A549 (cell line): ENCODE measurements around the gene SH2D2A. TPM values are rescaled to one million over a fixed set of nuclear protein-coding genes. Genes with fewer than 3 reads are reported as not detected.

ENCODE experiments used
- ATAC-seq, 2 experiments: fragments of 200-7000 bp in 1 of 2; fragments of >200 bp in 1 of 2; cut with Nextera tagmentation in 1 of 2; cut with Tn5 transposase in 1 of 2; 3 replicates each; pipeline versions ENCODE4 v1.8.0 to v1.9.1; 2018 to 2020; ENCODE audit warnings: mild to moderate bottlenecking in 1 of 2, moderate library complexity in 1 of 2
- CTCF ChIA-PET: fragments of 300-600 bp; sonication (Branson Sonifier 250); formaldehyde crosslinking; extraction: SDS; loops from one replicate; lab custom pipeline; 2021; ENCODE audit warnings: antibody characterized with exemption, inconsistent platforms; lab: Yijun Ruan, JAX
- POLR2A ChIA-PET: fragments of 350-600 bp; formaldehyde crosslinking; extraction: SDS; loops from one replicate; lab custom pipeline; 2021; ENCODE audit warnings: antibody characterized with exemption, inconsistent platforms; lab: Yijun Ruan, JAX
- DNase-seq, 2 experiments: peaks; one replicate each; pipeline versions ENCODE4 v3.0.0 to v3.0.0-alpha.2; 2011 to 2016; ENCODE audit warnings: low read depth in 1 of 2, low spot score in 1 of 2
- FAIRE-seq: peaks from 2 replicates; lab custom pipeline; 2011; peaks lifted over from hg19 to GRCh38; lab: Jason Lieb, UNC
- H3K27ac ChIP-seq, 2 experiments: fragments of >200 bp; sonication (Bioruptor Twin); formaldehyde crosslinking; 3 replicates each; pipeline ENCODE4 v1.5.1; 2016 to 2017
- H3K4me1 ChIP-seq: fragments of >200 bp; sonication (Bioruptor Twin); formaldehyde crosslinking; 3 replicates; pipeline ENCODE4 v1.6.1; 2016
- H3K4me2 ChIP-seq: fragments of >200 bp; sonication (Bioruptor Twin); formaldehyde crosslinking; 3 replicates; pipeline ENCODE4 v1.6.1; 2016
- H3K4me3 ChIP-seq: fragments of >200 bp; sonication (Bioruptor Twin); formaldehyde crosslinking; 3 replicates; pipeline ENCODE4 v1.5.1; 2016
- H3K9me3 ChIP-seq: fragments of >200 bp; sonication (Bioruptor Twin); formaldehyde crosslinking; 3 replicates; pipeline ENCODE4 v1.6.1; 2016
- CEBPB ChIP-seq, 2 experiments: fragments of >200 bp in 1 of 2; sonication (Bioruptor Twin) in 1 of 2; formaldehyde crosslinking in 1 of 2; IDR thresholded peaks; 2 replicates each; pipeline ENCODE4 v1.6.1; 2012 to 2016
- CHD2 ChIP-seq: fragments of 150-350 bp; IDR thresholded peaks from 2 replicates; pipeline ENCODE4 v1.6.1; 2014; ENCODE audit warnings: low read length; ENCODE audit not compliant: partially characterized antibody
- CHD4 ChIP-seq: fragments of 200-600 bp; sonication (generic); IDR thresholded peaks from 2 replicates; pipeline ENCODE4 v1.6.1; 2016; ENCODE audit warnings: antibody characterized with exemption, mild to moderate bottlenecking, borderline replicate concordance
- EHF ChIP-seq: fragments of 250-450 bp; sonication (Bioruptor Pico); IDR thresholded peaks from 2 replicates; pipeline ENCODE4 v1.5.0; 2020; ENCODE audit warnings: mild to moderate bottlenecking
- EHMT2 ChIP-seq: fragments of 200-600 bp; sonication (generic); IDR thresholded peaks from 2 replicates; pipeline ENCODE4 v1.6.1; 2016; ENCODE audit warnings: antibody characterized with exemption, low read depth, mild to moderate bottlenecking, moderate library complexity
- EP300 ChIP-seq, 2 experiments: fragments of >200 bp; sonication (Bioruptor Twin); formaldehyde crosslinking; IDR thresholded peaks; 2 replicates in 1 of 2; 3 replicates in 1 of 2; pipeline ENCODE4 v1.6.1; 2016 to 2017
- FOXS1 ChIP-seq: fragments of 250-450 bp; sonication (Bioruptor Pico); IDR thresholded peaks from 2 replicates; pipeline ENCODE4 v1.5.0; 2020; ENCODE audit warnings: mild to moderate bottlenecking, moderate library complexity
- GATA3 ChIP-seq: IDR thresholded peaks from 2 replicates; pipeline ENCODE4 v1.6.1; 2012; ENCODE audit warnings: borderline replicate concordance
- HDAC2 ChIP-seq: fragments of 200-600 bp; sonication (generic); IDR thresholded peaks from 2 replicates; pipeline ENCODE4 v1.6.1; 2016
- HES2 ChIP-seq: fragments of >200 bp; sonication (Bioruptor Twin); formaldehyde crosslinking; IDR thresholded peaks from 2 replicates; pipeline ENCODE4 v1.6.1; 2016
- HEYL ChIP-seq: fragments of 250-450 bp; sonication (Bioruptor Pico); IDR thresholded peaks from 2 replicates; pipeline ENCODE4 v1.8.0; 2021; ENCODE audit warnings: mild to moderate bottlenecking, moderate library complexity
- HMGXB4 ChIP-seq: fragments of 250-450 bp; sonication (Bioruptor Pico); IDR thresholded peaks from 2 replicates; pipeline ENCODE4 v1.5.0; 2021; ENCODE audit warnings: mild to moderate bottlenecking, moderate library complexity, borderline replicate concordance
- HOXB13 ChIP-seq: fragments of 250-450 bp; sonication (Bioruptor Pico); IDR thresholded peaks from 2 replicates; pipeline ENCODE4 v1.5.0; 2020; ENCODE audit warnings: low read depth, mild to moderate bottlenecking, moderate library complexity
- HOXB5 ChIP-seq: fragments of 250-450 bp; sonication (Bioruptor Pico); IDR thresholded peaks from 2 replicates; pipeline ENCODE4 v1.5.0; 2020; ENCODE audit warnings: mild to moderate bottlenecking, moderate library complexity
- JUN ChIP-seq, 2 experiments: fragments of >200 bp; sonication (Bioruptor Twin); formaldehyde crosslinking; IDR thresholded peaks; 2 replicates in 1 of 2; 3 replicates in 1 of 2; pipeline ENCODE4 v1.6.1; 2016 to 2017
- JUNB ChIP-seq: fragments of >200 bp; sonication (Bioruptor Twin); formaldehyde crosslinking; IDR thresholded peaks from 2 replicates; pipeline ENCODE4 v1.6.1; 2016
- MAFK ChIP-seq: fragments of 450-650 bp; IDR thresholded peaks from 2 replicates; pipeline ENCODE4 v1.6.1; 2014; ENCODE audit not compliant: partially characterized antibody
- MAX ChIP-seq: IDR thresholded peaks from 2 replicates; pipeline ENCODE4 v1.6.1; 2012
- MAZ ChIP-seq: fragments of 150-350 bp; IDR thresholded peaks from 2 replicates; pipeline ENCODE4 v1.6.1; 2014; ENCODE audit warnings: antibody characterized with exemption, low read depth, low read length, borderline replicate concordance
- NFE2L2 ChIP-seq: fragments of 150-350 bp; conservative IDR thresholded peaks from 2 replicates; pipeline ENCODE4 v1.6.1; 2014; ENCODE audit warnings: low read length
- NPAS2 ChIP-seq: fragments of 250-450 bp; sonication (Bioruptor Pico); IDR thresholded peaks from 2 replicates; pipeline ENCODE4 v1.8.0; 2022; ENCODE audit warnings: mild to moderate bottlenecking, moderate library complexity, borderline replicate concordance
- NR3C1 ChIP-seq: fragments of >200 bp; sonication (Bioruptor Twin); formaldehyde crosslinking; IDR thresholded peaks from 3 replicates; pipeline ENCODE4 v1.6.1; 2017
- PHF8 ChIP-seq: fragments of 200-600 bp; sonication (generic); IDR thresholded peaks from 2 replicates; pipeline ENCODE4 v1.6.1; 2016; ENCODE audit warnings: low read depth, mild to moderate bottlenecking, antibody characterized with exemption, moderate library complexity, borderline replicate concordance
- RAD21 ChIP-seq, 2 experiments: fragments of >200 bp in 1 of 2; sonication (Bioruptor Twin) in 1 of 2; formaldehyde crosslinking in 1 of 2; IDR thresholded peaks in 1 of 2; conservative IDR thresholded peaks in 1 of 2; 2 replicates in 1 of 2; 3 replicates in 1 of 2; pipeline ENCODE4 v1.6.1; 2012 to 2018; ENCODE audit warnings: inconsistent platforms in 1 of 2
- RCOR1 ChIP-seq: fragments of 150-350 bp; IDR thresholded peaks from 2 replicates; pipeline ENCODE4 v1.6.1; 2014; ENCODE audit warnings: antibody characterized with exemption, low read length, low read depth
- SMC3 ChIP-seq: fragments of >200 bp; sonication (Bioruptor Twin); formaldehyde crosslinking; IDR thresholded peaks from 3 replicates; pipeline ENCODE4 v1.6.1; 2018; ENCODE audit warnings: inconsistent platforms
- SREBF2 ChIP-seq: fragments of 450-650 bp; IDR thresholded peaks from 2 replicates; pipeline ENCODE4 v1.6.1; 2014; ENCODE audit warnings: mild to moderate bottlenecking, moderate library complexity
- USF2 ChIP-seq: fragments of 450-650 bp; IDR thresholded peaks from 2 replicates; pipeline ENCODE4 v1.6.1; 2014; ENCODE audit warnings: antibody characterized with exemption
- ZFP36 ChIP-seq: fragments of 450-650 bp; IDR thresholded peaks from 2 replicates; pipeline ENCODE4 v1.6.1; 2014; ENCODE audit warnings: borderline replicate concordance; ENCODE audit not compliant: partially characterized antibody
- ZSCAN20 ChIP-seq: fragments of 250-450 bp; sonication (Bioruptor Pico); IDR thresholded peaks from 2 replicates; pipeline ENCODE4 v1.8.0; 2022; ENCODE audit warnings: mild to moderate bottlenecking, moderate library complexity
- WGBS: methylation state at CpG from one replicate; pipeline ENCODE4 v1.1.6; 2017; ENCODE audit errors: missing lambda C conversion rate; 5-methylcytosine and 5-hydroxymethylcytosine counted together
- polyA plus RNA-seq, 4 experiments: library from polyadenylated mRNA; depleted of rRNA in 3 of 4; stranded (reverse); fragments of >200 nt; fragmentation: RNase III in 1 of 4; extraction: RNeasy Plus Mini Kit Qiagen cat#74134 plus additional on column Dnase treatment in 1 of 4; gene quantifications; 2 replicates in 3 of 4; 3 replicates in 1 of 4; pipeline ENCODE4 v1.2.3, GENCODE V29; 2011 to 2017

The SH2D2A gene
- polyA plus RNA-seq, 2 of the 4 experiments (the other 2 are of a cell fraction) = 1.6 to 1.8 TPM

- 65% methylated on average over 1 of the region's 1 CpG for WGBS
- H3K4me1 ChIP-seq = peaks cover 11% of the 10 kb centered on the region; the same call in 2 of the 3 replicates
- no peak overlapping the region for H3K27ac ChIP-seq
- TF ChIP-seq USF2 (no peak), SMC3 (no peak), ZSCAN20 (CRISPR knock-in tag) (no peak), CHD2 (no peak), EP300 (IDR thresholded peaks at IDR 0.05) (no peak), CEBPB (IDR thresholded peaks at IDR 0.05) (no peak), JUNB (no peak), MAX (no peak), HMGXB4 (CRISPR knock-in tag) (no peak), HOXB13 (CRISPR knock-in tag) (no peak), GATA3 (no peak), CHD4 (no peak), SREBF2 (no peak), PHF8 (no peak)
- CTCF ChIA-PET = interaction anchor here (0.9 to 1.5 kb wide), 3 partner anchors 51 to 99 kb away, joined by 3 read pairs; no protein-coding TSS in a partner anchor
- no peak for DNase-seq
- no peaks in the 10 kb centered on the region for H3K9me3 ChIP-seq
- POLR2A ChIA-PET = no interaction called here
- no peak for ATAC-seq
- FAIRE-seq = no peak
- no peak overlapping the region for H3K4me3 ChIP-seq
- no peak overlapping the region for H3K4me2 ChIP-seq
Observed at GRCh38 chr1:156777573-156777972, 39.1 kb downstream of the SH2D2A start.

- no peaks in the 10 kb centered on the region for H3K9me3 ChIP-seq
- DNase-seq (no peak), ATAC-seq (no peak), FAIRE-seq (no peak)
- H3K4me2 ChIP-seq = no peak overlapping the region
- peaks cover 11% of the 10 kb centered on the region; the same call in 2 of the 3 replicates for H3K4me1 ChIP-seq
- ChIA-PET CTCF (interaction anchor here (0.9 to 1.5 kb wide), 5 partner anchors 20 to 100 kb away, joined by 3 to 8 read pairs (median 3); no protein-coding TSS in a partner anchor), POLR2A (interaction anchor here (0.7 to 1.1 kb wide), 2 partner anchors 10 to 37 kb away, joined by 3 read pairs; no protein-coding TSS in a partner anchor)
- no peak overlapping the region for H3K27ac ChIP-seq
- TF ChIP-seq NPAS2 (CRISPR knock-in tag) (no peak), PHF8 (no peak), JUN (IDR thresholded peaks at IDR 0.05) (no peak), EHF (no peak), FOXS1 (CRISPR knock-in tag) (no peak), USF2 (no peak)
- no peak overlapping the region for H3K4me3 ChIP-seq
- 78% methylated on average over 4 of the region's 4 CpGs for WGBS
Observed at GRCh38 chr1:156776942-156777341, 39.7 kb downstream of the SH2D2A start.

- ChIA-PET POLR2A (interaction anchor here (1.1 to 1.2 kb wide), 2 partner anchors 38 to 48 kb away, joined by 3 to 5 read pairs; partner anchors contain the start of gene METTL25B), CTCF (interaction anchor here (1.3 kb wide), 1 partner anchor 50 kb away, joined by 3 read pairs; no protein-coding TSS in a partner anchor)
- no peak overlapping the region for H3K4me3 ChIP-seq
- no peaks in the 10 kb centered on the region for H3K9me3 ChIP-seq
- FAIRE-seq = no peak
- DNase-seq = no peak
- H3K27ac ChIP-seq = no peak overlapping the region
- peaks cover 4% of the 10 kb centered on the region; the same call in 2 of the 3 replicates for H3K4me1 ChIP-seq
- ATAC-seq = no peak
- no peak for TF ChIP-seq HES2
- TF ChIP-seq NPAS2 (CRISPR knock-in tag) = no peak
- TF ChIP-seq JUN (IDR thresholded peaks at IDR 0.05) = no peak
- TF ChIP-seq RCOR1 = no peak
- no peak for TF ChIP-seq ZFP36
- TF ChIP-seq NFE2L2 = no peak
- no peak for TF ChIP-seq CEBPB (IDR thresholded peaks at IDR 0.05)
- no peak for TF ChIP-seq EHMT2
- no peak for TF ChIP-seq CHD4
- no peak for TF ChIP-seq HDAC2
- no peak for TF ChIP-seq NR3C1
- TF ChIP-seq MAZ = no peak
- TF ChIP-seq HEYL (CRISPR knock-in tag) = no peak
- TF ChIP-seq RAD21 (conservative IDR thresholded peaks at IDR 0.05 in 1 of 2, IDR thresholded peaks at IDR 0.05 in 1 of 2) = no peak
- no peak for TF ChIP-seq HOXB5
- TF ChIP-seq MAFK = no peak
- 77% methylated on average over 5 of the region's 5 CpGs for WGBS
- no peak overlapping the region for H3K4me2 ChIP-seq
Observed at GRCh38 chr1:156775799-156776198, 40.8 kb downstream of the SH2D2A start.
